H1 (cell line): ENCODE results near the gene C3orf18. TPM values are rescaled to one million over a fixed set of nuclear protein-coding genes. Genes with fewer than 3 reads are reported as not detected.

ENCODE experiments used
- BACH1 ChIP-seq: IDR thresholded peaks from 2 replicates; pipeline ENCODE4 v1.6.1; 2012; ENCODE audit warnings: low read length, improper control_type of control experiment
- CEBPB ChIP-seq: IDR thresholded peaks from 2 replicates; pipeline ENCODE4 v1.6.1; 2012; ENCODE audit warnings: low read depth, low read length
- CHD2 ChIP-seq: IDR thresholded peaks from 2 replicates; pipeline ENCODE4 v1.6.1; 2012; ENCODE audit warnings: low read length, improper control_type of control experiment
- CREB1 ChIP-seq: IDR thresholded peaks from 2 replicates; pipeline ENCODE4 v1.6.1; 2012; ENCODE audit warnings: inconsistent platforms
- CTBP2 ChIP-seq: IDR thresholded peaks from 2 replicates; pipeline ENCODE4 v1.7.0; 2011; ENCODE audit warnings: borderline replicate concordance, mild to moderate bottlenecking, moderate library complexity, mixed read lengths, low read length; ENCODE audit not compliant: insufficient read depth, insufficient read length
- CTCF ChIP-seq, 3 experiments: IDR thresholded peaks; 1 replicate in 2 of 3; 2 replicates in 1 of 3; pipeline versions ENCODE4 v1.5.1 to v1.6.1; 2011; ENCODE audit warnings: low read length in 3 of 3, mild to moderate bottlenecking in 3 of 3, inconsistent platforms in 2 of 3, low read depth in 1 of 3, moderate library complexity in 1 of 3; ENCODE audit not compliant: insufficient read depth in 1 of 3; ENCODE audit errors: control extremely low read depth in 1 of 3
- EP300 ChIP-seq, 2 experiments: IDR thresholded peaks; 1 replicate in 1 of 2; 2 replicates in 1 of 2; pipeline ENCODE4 v1.6.1; 2011 to 2012; ENCODE audit warnings: low read depth in 2 of 2, low read length in 2 of 2, mild to moderate bottlenecking in 2 of 2, borderline replicate concordance in 1 of 2, inconsistent platforms in 1 of 2, moderate library complexity in 1 of 2
- GABPA ChIP-seq: IDR thresholded peaks from 2 replicates; pipeline ENCODE4 v1.6.1; 2011; ENCODE audit warnings: mild to moderate bottlenecking, low read length, moderate library complexity, borderline replicate concordance; ENCODE audit not compliant: insufficient read depth
- JUN ChIP-seq: IDR thresholded peaks from 2 replicates; pipeline ENCODE4 v1.6.1; 2011; ENCODE audit warnings: low read depth, mild to moderate bottlenecking, improper control_type of control experiment, low read length
- JUND ChIP-seq: IDR thresholded peaks from 2 replicates; pipeline ENCODE4 v1.6.1; 2011; ENCODE audit warnings: mild to moderate bottlenecking, improper control_type of control experiment, low read length
- KDM1A ChIP-seq: fragments of 200-600, 300-600 bp; sonication (generic); IDR thresholded peaks from 2 replicates; pipeline ENCODE4 v1.7.1; 2016; ENCODE audit warnings: mild to moderate bottlenecking, low read length, borderline replicate concordance
- MAFK ChIP-seq: IDR thresholded peaks from 2 replicates; pipeline ENCODE4 v1.6.1; 2012; ENCODE audit warnings: low read depth, mild to moderate bottlenecking, improper control_type of control experiment, low read length
- MAX ChIP-seq: IDR thresholded peaks from 2 replicates; pipeline ENCODE4 v1.6.1; 2012; ENCODE audit warnings: inconsistent platforms
- RAD21 ChIP-seq, 2 experiments: IDR thresholded peaks in 1 of 2; conservative IDR thresholded peaks in 1 of 2; 2 replicates each; pipeline ENCODE4 v1.6.1; 2011; ENCODE audit warnings: low read depth in 2 of 2, low read length in 2 of 2, improper control_type of control experiment in 1 of 2, inconsistent platforms in 1 of 2, mild to moderate bottlenecking in 1 of 2, moderate library complexity in 1 of 2
- RBBP5 ChIP-seq: IDR thresholded peaks from 2 replicates; pipeline ENCODE4 v1.7.1; 2012; ENCODE audit warnings: low read depth, mild to moderate bottlenecking, inconsistent platforms, low read length, moderate library complexity, borderline replicate concordance
- SIX5 ChIP-seq: IDR thresholded peaks from 2 replicates; pipeline ENCODE4 v1.6.1; 2011; ENCODE audit warnings: mild to moderate bottlenecking, low read depth, low read length
- SP1 ChIP-seq: IDR thresholded peaks from 2 replicates; pipeline ENCODE4 v1.6.1; 2011; ENCODE audit warnings: low read depth, low read length
- SRF ChIP-seq: IDR thresholded peaks from 2 replicates; pipeline ENCODE4 v1.6.1; 2011; ENCODE audit warnings: mild to moderate bottlenecking, low read depth, low read length, moderate library complexity
- SUZ12 ChIP-seq: fragments of 200-600 bp; sonication (generic); IDR thresholded peaks from 2 replicates; pipeline ENCODE4 v1.6.1; 2012; ENCODE audit warnings: mild to moderate bottlenecking, inconsistent platforms, low read length, moderate library complexity, mixed read lengths
- TEAD4 ChIP-seq: IDR thresholded peaks from 2 replicates; pipeline ENCODE4 v1.6.1; 2012; ENCODE audit warnings: low read depth, low read length, inconsistent platforms, mixed read lengths
- USF2 ChIP-seq: IDR thresholded peaks from 2 replicates; pipeline ENCODE4 v1.6.1; 2011; ENCODE audit warnings: low read length, improper control_type of control experiment
- ZNF274 ChIP-seq: IDR thresholded peaks from 2 replicates; pipeline ENCODE4 v1.7.0; 2012; ENCODE audit warnings: low read length, borderline replicate concordance; ENCODE audit errors: extremely low read depth
- polyA plus RNA-seq, 7 experiments: library from polyadenylated mRNA; depleted of rRNA in 3 of 7; stranded (reverse) in 5 of 7; unstranded in 2 of 7; fragments of >200 nt in 5 of 7; fragments of 200-250 nt in 2 of 7; gene quantifications; 1 replicate in 5 of 7; 2 replicates in 1 of 7; 4 replicates in 1 of 7; pipeline versions ENCODE4 v1.2.1 to v1.2.3, GENCODE V29; 2011 to 2013; ENCODE audit warnings: missing spikeins in 2 of 7, mixed read lengths in 2 of 7
- total RNA-seq: library from RNA; stranded (reverse); fragmentation: NEBNext Ultra II Directional; extraction: Animal tissue kit (Norgen Biotek cat#: 25700); gene quantifications from 2 replicates; pipeline ENCODE4 v1.2.1, GENCODE V29; 2021

The C3orf18 gene
- total and polyA plus RNA-seq, 2 of the 8 experiments (the other 6 are each of a cell fraction or from before 2014, with no cell fraction given) = 7.5 to 15.0 TPM

GRCh38 chr3:50525987-50526386, 41.6 kb downstream of the C3orf18 start (continued):
- TF ChIP-seq EP300 (IDR thresholded peaks at IDR 0.05; ENCODE audit: borderline replicate concordance in 1 of 2, low read depth in 2 of 2, low read length in 2 of 2) (no peak), CTCF (IDR thresholded peaks at IDR 0.05; ENCODE audit: control extremely low read depth in 1 of 3, insufficient read depth in 1 of 3, low read depth in 1 of 3, low read length in 3 of 3) (no peak), CTBP2 (no peak), MAFK (peak; percentile 78; the same call in 1 of the 2 replicates), MAX (peak; percentile 99), SP1 (no peak), SUZ12 (no peak), BACH1 (peak; percentile 94), KDM1A (no peak), JUN (no peak), RBBP5 (no peak), JUND (no peak), SRF (no peak), CHD2 (no peak), CEBPB (no peak), RAD21 (IDR thresholded peaks at IDR 0.05 in 1 of 2, conservative IDR thresholded peaks at IDR 0.05 in 1 of 2; ENCODE audit: low read depth in 2 of 2, low read length in 2 of 2) (0 out of 4 replicates have a peak, but pooled peaks of 1 of the 2 experiments have one; percentile 8), ZNF274 (no peak), GABPA (no peak), TEAD4 (no peak), CREB1 (peak; percentile 46; the same call in 1 of the 2 replicates), USF2 (0 out of 2 replicates have a peak, but pooled peaks have one; percentile 24), SIX5 (no peak)
